Activated CD8-positive, alpha-beta memory T cell treated with anti-CD3 and anti-CD28 coated beads, Interleukin-2, amount 50 U/mL, for 48 hours (primary cell): ENCODE data around the gene HNRNPH2.

Experiments
- DNase-seq: peaks from one replicate; pipeline ENCODE4 v3.0.0-alpha.2; 2020

Gene HNRNPH2

DNA sequence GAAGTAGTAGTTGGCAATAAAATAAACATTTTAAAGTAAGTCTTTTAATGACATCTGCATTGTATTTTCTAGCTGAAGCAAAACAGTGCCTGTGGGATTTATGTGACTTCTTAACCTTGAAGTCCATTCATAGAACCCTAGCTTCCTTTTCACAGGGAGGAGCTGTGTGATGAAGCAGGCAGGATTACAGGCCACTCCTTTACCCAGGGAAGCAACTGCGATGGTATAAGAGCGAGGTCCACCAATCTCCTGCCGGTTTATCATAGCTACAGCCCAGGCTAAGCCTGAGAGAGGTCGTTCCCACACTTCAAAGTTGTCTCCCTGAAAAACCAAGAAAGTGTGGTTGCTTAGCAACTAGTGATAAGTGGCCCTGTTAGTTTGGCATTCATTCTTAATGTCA lies 10.2 kb upstream of the HNRNPH2 start:
- DNase-seq = no peak

DNA sequence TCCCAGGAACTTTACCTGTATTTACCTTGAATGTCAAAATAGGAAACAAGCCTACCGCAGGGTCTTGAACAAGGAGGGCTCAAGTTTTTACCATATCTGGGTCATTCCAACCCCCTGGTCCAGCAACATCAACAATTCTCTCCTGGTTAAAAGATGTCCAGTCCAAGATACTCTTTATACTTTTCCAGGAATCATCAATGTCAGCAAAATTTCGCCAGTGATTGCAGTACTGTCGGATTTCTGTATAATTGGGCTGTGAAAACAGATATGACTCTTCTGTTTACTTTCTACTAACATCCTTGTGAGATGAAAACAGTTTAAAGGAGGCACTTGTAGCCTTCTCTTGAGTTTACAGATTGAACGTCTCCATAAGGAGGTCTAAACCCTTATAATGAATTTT lies 9.3 kb upstream of the HNRNPH2 start:
- DNase-seq = no peak

GRCh38 chrX:101399825-101400224 lies 8.2 kb upstream of the HNRNPH2 start:
- DNase-seq = no peak

DNA sequence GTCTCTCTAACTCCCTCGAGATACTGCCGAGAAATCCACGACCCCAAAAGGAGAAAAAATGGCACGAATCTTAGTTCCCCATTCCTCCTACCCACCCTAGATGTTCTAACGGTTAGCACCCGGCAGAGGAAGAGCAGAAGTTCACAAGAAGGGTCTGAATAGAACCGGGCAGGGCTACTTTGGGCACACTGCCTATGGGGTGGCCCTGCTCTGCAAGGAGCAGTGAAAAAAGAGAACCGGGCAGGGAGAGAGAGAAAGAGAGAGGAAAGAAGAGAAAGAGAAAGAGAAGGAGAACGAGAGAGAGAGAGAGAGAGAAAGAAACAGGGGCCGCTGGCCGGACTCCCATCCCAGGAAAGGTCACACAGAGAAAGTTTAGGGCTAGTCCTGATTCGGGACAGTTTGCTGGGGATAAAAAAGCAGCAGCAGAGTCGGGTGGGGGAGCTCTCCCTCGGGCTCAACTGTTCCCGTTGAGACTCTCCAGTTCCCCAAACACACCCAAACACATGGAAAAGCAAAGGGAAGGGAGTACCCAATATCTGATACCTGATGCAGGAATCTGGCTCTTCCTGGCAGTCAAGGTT lies 765 bp upstream of the HNRNPH2 start:
- no peak for DNase-seq

DNA sequence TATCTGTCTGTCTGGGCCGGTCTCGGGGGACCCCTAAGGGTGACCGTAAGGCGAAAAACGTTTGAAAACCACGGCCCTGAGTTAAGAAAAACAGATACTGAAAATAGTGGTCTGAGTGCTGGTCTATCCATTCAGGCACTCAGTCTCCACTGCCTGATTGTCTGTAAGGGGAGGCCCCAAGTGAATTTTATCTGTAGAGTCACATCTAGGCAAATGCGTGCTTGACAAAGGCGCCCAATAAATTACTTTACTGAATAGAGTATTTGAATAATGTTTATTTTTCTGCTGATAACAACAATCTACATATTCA lies 465 bp downstream of the HNRNPH2 start:
- DNase-seq = no peak

GRCh38 chrX:101409043-101409442 lies 1.0 kb downstream of the HNRNPH2 start:
- no peak for DNase-seq

DNA sequence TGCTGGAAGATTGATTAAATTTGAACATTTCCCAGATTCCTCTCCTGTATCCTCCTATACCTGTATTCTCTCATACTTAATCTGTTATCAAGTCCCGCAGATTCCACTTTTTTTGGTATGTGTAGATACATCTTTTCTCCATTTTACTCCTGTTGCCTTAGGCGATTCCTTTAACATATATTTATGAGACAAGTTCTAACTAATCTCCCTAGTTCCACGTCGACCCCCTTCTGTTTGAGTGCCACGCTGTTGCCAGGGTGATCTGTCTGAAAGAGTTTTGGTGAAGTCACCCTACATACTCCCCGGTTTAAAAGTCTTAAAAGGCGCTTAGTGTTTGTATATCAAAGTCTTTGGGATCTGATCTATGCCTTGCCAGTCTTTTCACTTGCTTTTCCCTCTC lies 2.4 kb downstream of the HNRNPH2 start:
- DNase-seq = no peak

- DNase-seq = no peak
Observed at GRCh38 chrX:101411984-101412383, 4.0 kb downstream of the HNRNPH2 start.

DNA sequence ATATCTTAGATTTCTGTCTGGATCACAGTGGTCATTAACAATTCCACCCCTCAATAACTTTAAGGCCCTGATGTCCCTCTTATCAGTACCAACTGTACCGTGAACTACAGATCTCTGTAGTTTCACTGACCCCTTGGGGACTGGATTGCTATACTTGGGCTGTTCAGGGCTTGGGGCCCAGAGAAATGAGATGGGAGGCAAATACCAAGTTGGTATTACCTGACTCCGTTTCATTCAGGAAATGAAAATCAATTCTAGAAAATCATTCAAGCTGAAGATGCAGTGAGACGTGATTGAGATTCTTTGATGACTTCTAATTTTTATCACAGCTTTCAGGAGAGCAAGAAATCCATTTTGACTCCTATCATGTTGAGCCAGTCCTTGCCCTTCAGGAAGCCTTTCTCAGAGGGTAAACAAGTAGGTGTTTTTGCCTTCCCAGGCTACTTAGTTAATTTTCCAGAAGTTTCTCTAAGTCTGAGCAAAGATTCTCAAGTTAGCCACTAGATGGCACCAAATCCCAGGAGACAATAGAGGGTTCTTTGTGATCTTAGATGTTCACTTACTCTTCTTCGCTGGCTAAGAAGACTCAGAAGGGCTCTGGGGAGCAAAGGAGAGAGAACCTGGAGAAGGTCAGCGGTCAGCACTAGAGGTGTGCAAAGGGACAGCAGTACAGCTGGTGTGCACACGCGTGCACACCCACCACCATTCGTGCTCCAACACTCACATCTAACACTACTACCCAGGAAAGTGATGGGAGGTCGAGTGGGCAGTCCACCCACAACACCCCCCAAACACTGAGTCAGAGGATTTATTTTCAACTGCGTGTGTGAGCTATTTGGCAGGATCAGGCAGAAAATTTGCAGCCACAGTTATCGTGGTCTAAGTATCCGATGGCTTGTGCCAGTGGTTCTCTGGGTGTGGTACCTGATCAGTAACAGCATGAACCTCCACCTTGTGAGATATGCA lies 7.4 kb downstream of the HNRNPH2 start:
- DNase-seq = no peak

- no peak for DNase-seq
Observed at GRCh38 chrX:101416691-101417090, 8.7 kb downstream of the HNRNPH2 start.

- DNase-seq = no peak
Observed at GRCh38 chrX:101417190-101417589, 9.2 kb downstream of the HNRNPH2 start.

DNA sequence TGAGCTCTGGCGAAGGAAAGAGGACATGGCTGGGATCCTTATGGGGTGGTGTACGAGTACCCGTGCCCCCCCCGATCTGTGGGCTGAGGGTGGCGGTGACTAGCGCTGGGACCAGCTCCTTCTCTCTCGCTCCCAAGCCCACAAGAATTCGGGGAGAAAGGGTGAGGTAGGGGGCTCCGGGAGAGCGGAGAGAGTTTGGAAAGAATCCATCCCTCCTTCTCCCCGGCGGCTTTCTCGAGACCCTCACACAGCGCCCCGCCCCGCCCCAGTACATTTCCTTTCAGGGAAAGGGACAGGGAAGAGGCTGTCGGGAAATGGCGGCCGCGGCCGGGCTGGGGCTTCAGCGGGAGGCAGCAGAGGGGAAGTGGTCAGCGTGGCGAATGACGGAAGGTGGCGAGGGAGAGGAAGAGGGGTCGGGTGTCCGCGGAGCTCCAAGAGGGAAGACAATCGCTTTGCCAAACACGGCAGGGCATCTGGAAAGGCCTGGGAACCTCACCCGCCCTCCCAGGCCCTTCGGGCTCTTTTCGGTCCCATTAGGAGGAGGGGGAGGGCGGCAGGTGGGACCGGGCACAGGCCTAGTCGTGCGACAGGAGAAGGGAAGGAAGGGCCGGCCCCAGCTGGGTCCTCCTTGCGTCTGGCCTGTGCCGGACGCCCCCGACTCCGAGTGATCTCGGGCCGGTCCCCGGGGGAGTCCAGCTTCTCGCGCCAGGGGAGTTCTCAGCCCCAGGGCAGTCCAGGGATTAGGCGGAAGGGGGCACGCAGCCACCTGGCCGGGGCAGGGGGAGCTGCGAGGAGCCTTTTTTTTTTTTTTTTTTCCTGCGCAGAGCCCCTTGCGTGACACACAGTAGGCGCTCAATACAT lies 10.2 kb downstream of the HNRNPH2 start:
- DNase-seq = peak; percentile 74

GRCh38 chrX:101419489-101419888 lies 11.5 kb downstream of the HNRNPH2 start:
- no peak for DNase-seq

GRCh38 chrX:101427954-101428353 lies 19.9 kb downstream of the HNRNPH2 start:
- DNase-seq = no peak

DNA sequence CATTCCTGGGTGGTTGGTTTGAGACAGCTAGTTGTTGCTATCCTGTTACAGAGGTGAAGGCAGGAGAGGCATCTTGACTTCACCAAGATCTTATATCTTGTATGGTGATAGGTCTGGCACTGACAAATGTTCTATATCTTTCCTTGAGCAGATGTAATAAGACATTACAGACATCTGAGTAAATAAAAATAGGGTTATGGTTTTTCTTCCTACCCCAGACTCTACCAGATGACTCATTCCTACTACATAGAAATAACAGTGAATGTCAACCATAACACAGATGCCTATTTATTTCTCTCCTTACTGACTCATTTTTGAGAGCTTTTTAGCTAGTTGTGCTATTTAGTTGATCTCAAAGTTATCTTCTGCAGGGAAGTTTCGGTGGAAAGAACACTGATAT lies 21.9 kb downstream of the HNRNPH2 start:
- DNase-seq = no peak

- no peak for DNase-seq
Observed at GRCh38 chrX:101430457-101431078, 22.5 kb downstream of the HNRNPH2 start.

GRCh38 chrX:101442085-101442484 lies 34.1 kb downstream of the HNRNPH2 start:
- DNase-seq = no peak

DNA sequence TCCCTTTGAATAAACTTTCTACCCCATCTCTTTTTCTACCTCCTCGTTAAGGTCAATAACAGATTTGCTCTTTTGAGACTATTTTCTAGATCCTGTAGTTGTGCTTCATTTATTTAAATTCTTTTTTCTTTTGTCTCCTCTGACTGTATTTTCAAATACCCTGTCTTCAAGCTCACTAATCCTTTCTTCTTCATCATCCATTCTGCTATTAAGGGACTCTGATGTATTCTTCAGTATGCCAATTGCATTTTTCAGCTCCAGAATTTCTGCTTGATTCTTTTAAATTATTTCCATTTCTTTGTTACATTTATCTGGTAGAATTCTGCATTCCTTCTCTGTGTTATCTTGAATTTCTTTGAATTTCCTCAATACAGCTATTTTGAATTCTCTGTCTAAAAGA lies 41.3 kb downstream of the HNRNPH2 start:
- no peak for DNase-seq

DNA sequence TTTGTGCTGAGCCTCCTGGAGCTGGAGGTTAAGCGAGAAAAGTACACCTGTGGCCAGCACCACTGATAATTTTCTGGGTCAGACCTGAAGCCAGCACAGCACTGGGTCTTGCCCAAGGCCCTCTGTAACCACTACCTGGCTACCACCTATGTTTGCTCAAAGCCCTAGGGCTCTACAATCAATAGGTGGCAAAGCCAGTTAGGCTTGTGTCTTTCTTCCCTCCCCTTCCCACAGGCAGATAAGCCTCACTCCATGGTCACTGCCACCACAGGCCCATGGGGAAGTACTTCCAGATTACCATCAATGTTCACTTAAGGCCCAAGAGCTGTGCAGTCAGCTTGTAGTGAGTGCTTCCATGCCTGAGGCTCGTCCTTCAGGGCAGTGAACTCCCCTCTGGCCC lies 42.1 kb downstream of the HNRNPH2 start:
- no peak for DNase-seq

- DNase-seq = no peak
Observed at GRCh38 chrX:101450961-101451360, 42.9 kb downstream of the HNRNPH2 start.

GRCh38 chrX:101452056-101452455 lies 44.0 kb downstream of the HNRNPH2 start:
- DNase-seq = no peak

- DNase-seq = no peak
Observed at GRCh38 chrX:101460669-101461068, 52.6 kb downstream of the HNRNPH2 start.

DNA sequence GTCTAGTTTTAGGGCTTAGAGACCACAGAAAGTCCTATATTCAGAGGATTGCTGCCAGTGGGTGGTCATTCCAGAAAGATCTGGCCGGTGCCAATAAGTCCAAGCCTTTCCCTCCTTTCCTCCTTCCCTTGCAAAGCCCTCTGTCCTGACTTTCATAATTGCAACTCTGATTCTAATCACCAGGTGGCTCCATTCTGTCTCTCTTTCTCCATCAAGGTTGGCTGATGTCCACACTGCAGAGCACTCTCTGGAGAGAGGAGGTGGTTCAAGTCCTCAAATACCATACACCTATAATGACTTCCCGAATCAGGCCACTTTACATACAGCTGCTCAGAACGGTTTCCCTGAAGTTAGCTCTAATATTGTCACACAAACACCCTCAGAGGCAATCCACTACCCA lies 54.9 kb downstream of the HNRNPH2 start:
- DNase-seq = no peak
